GM19468 (cell line): ENCODE results near the gene NOX4.

ENCODE experiments used
- ATAC-seq: cut with Tn5 transposase; IDR thresholded peaks from one replicate; pipeline ENCODE4 v1.9.1; 2021; ENCODE audit warnings: mild to moderate bottlenecking, moderate library complexity, moderate number of reproducible peaks; ENCODE audit not compliant: unreplicated experiment; ENCODE audit errors: extremely low read depth

NOX4 gene

GRCh38 chr11:89490981-89491690 lies at the start of gene NOX4:
NOX4 (minus strand) TSS chr11:89491375; CDS start chr11:89491246, 129 bp downstream.
- ATAC-seq = no peak

GRCh38 chr11:89540826-89541225 lies 49.7 kb upstream of the NOX4 start:
- no peak for ATAC-seq

GRCh38 chr11:89537936-89538335 lies 46.8 kb upstream of the NOX4 start:
- no peak for ATAC-seq

- no peak for ATAC-seq
Observed at GRCh38 chr11:89536926-89537325, 45.8 kb upstream of the NOX4 start.

GRCh38 chr11:89535221-89535620 lies 44.0 kb upstream of the NOX4 start:
- ATAC-seq = no peak

- ATAC-seq = no peak
Observed at GRCh38 chr11:89529626-89530380, 38.6 kb upstream of the NOX4 start.

GRCh38 chr11:89521792-89522191 lies 30.6 kb upstream of the NOX4 start:
- ATAC-seq = no peak

GRCh38 chr11:89521294-89521693 lies 30.1 kb upstream of the NOX4 start:
- ATAC-seq = no peak

GRCh38 chr11:89516496-89516895 lies 25.3 kb upstream of the NOX4 start:
- no peak for ATAC-seq

- no peak for ATAC-seq
Observed at GRCh38 chr11:89508544-89508943, 17.4 kb upstream of the NOX4 start.

GRCh38 chr11:89504270-89504669 lies 13.1 kb upstream of the NOX4 start:
- no peak for ATAC-seq

- ATAC-seq = no peak
Observed at GRCh38 chr11:89503422-89503821, 12.2 kb upstream of the NOX4 start.

GRCh38 chr11:89502301-89502700 lies 11.1 kb upstream of the NOX4 start:
- no peak for ATAC-seq

- ATAC-seq = no peak
Observed at GRCh38 chr11:89500336-89500735, 9.2 kb upstream of the NOX4 start.

- ATAC-seq = no peak
Observed at GRCh38 chr11:89498845-89499448, 7.8 kb upstream of the NOX4 start.

GRCh38 chr11:89495951-89496350 lies 4.8 kb upstream of the NOX4 start:
- no peak for ATAC-seq

GRCh38 chr11:89493431-89493830 lies 2.3 kb upstream of the NOX4 start:
- no peak for ATAC-seq

- no peak for ATAC-seq
Observed at GRCh38 chr11:89490602-89490980, 584 bp downstream of the NOX4 start.

GRCh38 chr11:89489930-89490329 lies 1.2 kb downstream of the NOX4 start:
- no peak for ATAC-seq

- ATAC-seq = no peak
Observed at GRCh38 chr11:89487016-89487415, 4.2 kb downstream of the NOX4 start.

- ATAC-seq = no peak
Observed at GRCh38 chr11:89484896-89485295, 6.3 kb downstream of the NOX4 start.
